Cardiac ventricle fibroblast (primary cell): Measurements from ENCODE around the gene RPAP3. TPM values are rescaled to one million over a fixed set of nuclear protein-coding genes. Genes with fewer than 3 reads are reported as not detected.

Source experiments
- total RNA-seq: library from RNA; depleted of rRNA; stranded (reverse); fragments of >200 nt; gene quantifications from 2 replicates; pipeline ENCODE4 v1.2.3, GENCODE V29; 2015

RPAP3 gene
- total RNA-seq: 6.8 and 17.2 TPM in 2 replicates

DNA sequence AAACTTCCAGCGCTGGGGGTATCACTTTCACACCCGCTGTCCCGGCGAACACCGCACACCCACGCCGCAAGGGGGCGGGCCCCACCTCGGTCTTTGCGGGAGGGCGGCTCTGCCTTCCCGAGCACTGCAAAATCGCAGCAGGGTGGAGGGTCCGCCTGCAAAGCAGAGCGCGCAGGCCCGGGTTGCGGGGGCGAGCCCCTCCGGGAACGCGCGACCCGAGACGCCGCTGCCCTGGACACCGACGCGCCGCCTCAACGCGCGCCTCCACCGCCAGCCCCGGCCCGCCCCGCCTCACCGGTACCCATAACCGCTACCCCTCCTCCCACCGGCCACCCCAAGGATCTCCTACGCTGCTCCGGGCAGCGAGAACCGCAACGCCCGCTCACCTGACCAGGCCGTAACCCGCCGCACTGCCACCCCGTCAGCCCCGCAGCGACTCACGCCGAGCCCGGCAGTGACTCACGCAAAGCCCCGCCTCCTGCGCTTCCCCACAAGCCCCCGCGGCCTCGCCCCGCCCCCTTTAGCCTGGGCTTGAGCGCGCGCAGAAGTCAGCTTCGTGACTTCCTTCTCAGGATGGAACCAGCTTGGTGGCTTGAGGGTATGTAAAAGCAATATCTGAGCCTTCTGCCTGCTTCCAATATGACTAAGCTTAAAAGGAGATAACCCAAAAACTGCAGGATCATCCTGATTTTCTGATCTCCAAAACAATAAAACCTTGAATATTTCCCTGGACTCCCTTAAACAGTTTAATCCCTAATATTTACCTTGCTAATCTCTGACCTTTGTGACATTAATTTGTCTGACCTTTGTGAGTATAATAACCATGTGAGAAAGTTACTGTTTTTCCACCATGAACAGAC, at the start of gene RPAP3:
RPAP3 (minus strand) TSS at position 465 of the 860 bp plus-strand sequence. CDS start 3,190 bp downstream, outside the sequence.

DNA sequence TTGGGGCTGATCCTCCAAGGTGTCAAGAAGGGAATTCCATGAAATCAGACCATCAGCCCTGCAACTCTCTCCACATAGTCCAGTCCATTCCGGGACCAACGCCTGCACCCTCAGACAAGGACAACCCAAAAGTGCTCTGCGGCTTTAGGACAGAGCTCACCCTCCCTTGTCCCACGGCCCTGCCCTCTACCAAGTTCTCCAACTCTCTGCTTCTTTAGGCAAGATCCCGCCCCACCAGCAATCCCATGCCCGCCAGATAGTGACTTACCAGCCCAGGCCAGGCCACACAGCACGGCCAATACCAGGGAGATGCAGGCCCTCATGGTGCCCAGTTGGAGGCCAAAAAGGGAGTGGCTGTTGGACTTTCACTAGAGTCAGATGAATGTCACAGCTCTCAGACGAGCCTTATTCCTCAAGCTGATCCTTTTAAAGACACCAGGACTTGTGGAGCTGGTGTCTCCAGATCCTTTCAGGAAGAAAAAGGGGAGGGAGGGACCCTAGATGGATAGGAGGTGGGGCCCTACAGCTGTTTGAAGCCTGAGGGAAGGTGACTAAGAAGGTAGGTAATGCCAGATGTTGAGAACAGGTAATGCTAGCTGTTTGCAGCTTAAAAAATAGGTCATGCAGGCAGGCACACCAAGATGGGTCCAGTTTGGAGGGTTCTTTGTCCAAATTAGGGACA, 19.4 kb upstream of the RPAP3 start, which contains the start of gene ENDOU:
ENDOU (minus strand) TSS at position 400 of the 682 bp plus-strand sequence; CDS start at position 323, 77 bp downstream.

Other genes starting within 250 kb of the RPAP3 start
- gene ENDOU, start 19.5 kb upstream of the RPAP3 start, total RNA-seq: not detected in 2 replicates
- 1.2 and 1.9 TPM in 2 replicates for gene RAPGEF3, start 52.9 kb upstream of the RPAP3 start, total RNA-seq
- 11.0 and 32.3 TPM in 2 replicates for gene SLC48A1, start 67.2 kb upstream of the RPAP3 start, total RNA-seq
- gene HDAC7, start 113.9 kb upstream of the RPAP3 start, total RNA-seq: 63.6 and 67.2 TPM in 2 replicates
- 7.9 and 10.4 TPM in 2 replicates for gene VDR, start 199.0 kb upstream of the RPAP3 start, total RNA-seq